NB4 (cell line): ENCODE results near the gene OLFML2A.

Experiments
- DNase-seq: peaks from one replicate; pipeline ENCODE4 v3.0.0; 2010; ENCODE audit warnings: low read depth
- H3K4me3 ChIP-seq: one replicate; pipeline ENCODE4 v1.5.1; 2011; ENCODE audit warnings: mild to moderate bottlenecking, low read depth, low read length, moderate library complexity
- MYC ChIP-seq: IDR thresholded peaks from 2 replicates; pipeline ENCODE4 v1.6.1; 2011; ENCODE audit warnings: low read depth, low read length
- POLR2A ChIP-seq: IDR thresholded peaks from 2 replicates; pipeline ENCODE4 v1.6.1; 2011; ENCODE audit warnings: mild to moderate bottlenecking; ENCODE audit not compliant: insufficient read length; ENCODE audit errors: extremely low read depth
- TF ChIP-seq, protein P1 (sequence below): IDR thresholded peaks from one replicate; pipeline ENCODE4 v1.5.1; 2012; ENCODE audit warnings: low read depth, low read length
- TF ChIP-seq, protein P2 (sequence below): IDR thresholded peaks from 2 replicates; pipeline ENCODE4 v1.6.1; 2011; ENCODE audit warnings: low read depth, low read length

OLFML2A gene

DNA sequence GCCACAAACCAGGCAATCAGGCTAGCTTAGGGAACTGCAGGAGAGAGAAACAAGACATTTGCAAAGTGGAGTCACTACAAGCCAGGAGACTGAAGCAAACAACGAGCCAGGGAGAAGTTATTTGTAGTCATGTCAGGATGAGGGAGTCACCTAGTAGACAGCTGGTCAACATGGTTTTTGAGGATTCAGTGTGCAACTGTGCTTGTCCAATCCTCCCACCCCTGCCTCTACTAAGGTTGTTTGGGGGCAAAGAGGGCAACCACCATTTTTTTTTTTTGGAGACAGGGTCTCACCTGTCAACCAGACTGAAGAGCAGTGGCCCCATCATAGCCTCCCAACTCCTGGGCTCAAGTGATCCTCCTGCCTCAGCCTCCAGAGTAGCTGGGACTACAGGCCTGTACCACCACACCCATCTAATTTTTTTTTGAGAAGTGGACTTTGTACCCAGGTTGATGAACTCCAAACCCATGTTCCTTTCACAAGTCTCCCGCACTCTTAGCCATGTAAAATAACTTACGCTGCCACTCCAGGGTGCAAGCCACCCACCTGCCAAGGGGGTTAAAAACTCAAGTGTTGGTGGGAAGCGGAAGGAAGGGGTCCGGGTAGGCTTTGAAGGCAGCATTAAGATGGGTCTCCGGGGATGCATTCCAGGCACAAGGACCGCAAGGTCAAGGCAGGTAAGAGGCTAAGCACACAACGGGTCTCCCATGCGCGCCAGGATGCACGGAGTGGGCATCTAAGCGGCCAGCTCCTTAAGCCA is 83.8 kb downstream of the OLFML2A start:
- no peak for TF ChIP-seq POLR2A
- TF ChIP-seq MYC, result no peak
- TF ChIP-seq, protein P1, sequence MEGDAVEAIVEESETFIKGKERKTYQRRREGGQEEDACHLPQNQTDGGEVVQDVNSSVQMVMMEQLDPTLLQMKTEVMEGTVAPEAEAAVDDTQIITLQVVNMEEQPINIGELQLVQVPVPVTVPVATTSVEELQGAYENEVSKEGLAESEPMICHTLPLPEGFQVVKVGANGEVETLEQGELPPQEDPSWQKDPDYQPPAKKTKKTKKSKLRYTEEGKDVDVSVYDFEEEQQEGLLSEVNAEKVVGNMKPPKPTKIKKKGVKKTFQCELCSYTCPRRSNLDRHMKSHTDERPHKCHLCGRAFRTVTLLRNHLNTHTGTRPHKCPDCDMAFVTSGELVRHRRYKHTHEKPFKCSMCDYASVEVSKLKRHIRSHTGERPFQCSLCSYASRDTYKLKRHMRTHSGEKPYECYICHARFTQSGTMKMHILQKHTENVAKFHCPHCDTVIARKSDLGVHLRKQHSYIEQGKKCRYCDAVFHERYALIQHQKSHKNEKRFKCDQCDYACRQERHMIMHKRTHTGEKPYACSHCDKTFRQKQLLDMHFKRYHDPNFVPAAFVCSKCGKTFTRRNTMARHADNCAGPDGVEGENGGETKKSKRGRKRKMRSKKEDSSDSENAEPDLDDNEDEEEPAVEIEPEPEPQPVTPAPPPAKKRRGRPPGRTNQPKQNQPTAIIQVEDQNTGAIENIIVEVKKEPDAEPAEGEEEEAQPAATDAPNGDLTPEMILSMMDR, result no peak
- TF ChIP-seq, protein P2, sequence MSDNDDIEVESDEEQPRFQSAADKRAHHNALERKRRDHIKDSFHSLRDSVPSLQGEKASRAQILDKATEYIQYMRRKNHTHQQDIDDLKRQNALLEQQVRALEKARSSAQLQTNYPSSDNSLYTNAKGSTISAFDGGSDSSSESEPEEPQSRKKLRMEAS, result no peak
- peak; percentile 19 for DNase-seq
- H3K4me3 ChIP-seq, result peak overlapping the region; percentile 100

DNA sequence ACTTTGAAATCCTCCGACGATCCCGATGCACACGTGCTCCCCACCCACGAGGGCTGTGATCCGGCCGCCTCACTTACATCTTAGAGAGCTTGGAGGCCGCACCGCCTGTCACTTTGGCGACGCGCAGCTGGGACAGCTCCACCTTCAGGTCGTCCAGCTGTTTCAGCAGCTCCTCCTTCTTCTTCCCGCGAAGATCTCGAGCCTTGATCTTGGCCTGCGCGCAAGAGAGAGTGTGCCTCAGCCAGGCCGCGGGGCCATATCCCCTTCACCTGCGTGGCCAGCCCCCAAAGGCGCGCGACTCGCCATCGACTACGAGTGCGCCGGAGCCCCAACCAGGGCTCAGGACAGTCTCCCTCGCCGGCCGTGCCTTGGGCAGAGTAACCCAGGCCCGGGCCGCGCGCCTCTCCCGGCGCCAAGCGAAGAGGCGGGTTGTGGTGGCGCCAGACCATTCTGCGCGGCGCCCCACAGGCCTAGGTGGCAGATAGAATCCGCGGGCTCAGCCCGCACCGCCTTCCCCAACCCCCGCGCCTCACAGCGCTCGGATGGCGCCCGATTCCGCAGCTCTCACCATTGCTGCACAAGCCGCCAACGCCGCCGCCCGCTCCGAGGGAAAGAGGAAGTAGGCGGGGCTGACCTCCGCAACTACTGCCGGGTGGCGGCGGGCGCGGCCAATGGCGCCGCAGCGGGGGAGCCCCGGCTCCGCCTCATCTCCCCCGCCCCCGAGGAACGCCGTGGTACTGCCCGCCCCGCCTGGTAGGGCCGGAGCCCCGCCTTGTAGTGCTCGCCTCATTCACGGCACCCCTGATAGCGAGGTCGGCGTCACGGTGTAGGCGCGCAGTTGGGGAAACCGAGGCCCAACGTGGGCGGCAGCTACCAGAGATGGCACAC is 84.7 kb downstream of the OLFML2A start, which contains the start of the genes ARPC5L and RPL35:
TSS of gene ARPC5L (plus strand) at position 789 of the 888 bp plus-strand sequence. CDS start 7,161 bp downstream, outside the sequence.
TSS of gene RPL35 (minus strand) at position 616 of the 888 bp plus-strand sequence. CDS start at position 571, 45 bp downstream.
- TF ChIP-seq, protein P2, result peak; percentile 74
- TF ChIP-seq POLR2A (peak; percentile 96), MYC (peak; percentile 87)
- TF ChIP-seq, protein P1, result no peak
- peak within 1 kb of the TSS; percentile 100 for H3K4me3 ChIP-seq
- peak; percentile 96 for DNase-seq

DNA sequence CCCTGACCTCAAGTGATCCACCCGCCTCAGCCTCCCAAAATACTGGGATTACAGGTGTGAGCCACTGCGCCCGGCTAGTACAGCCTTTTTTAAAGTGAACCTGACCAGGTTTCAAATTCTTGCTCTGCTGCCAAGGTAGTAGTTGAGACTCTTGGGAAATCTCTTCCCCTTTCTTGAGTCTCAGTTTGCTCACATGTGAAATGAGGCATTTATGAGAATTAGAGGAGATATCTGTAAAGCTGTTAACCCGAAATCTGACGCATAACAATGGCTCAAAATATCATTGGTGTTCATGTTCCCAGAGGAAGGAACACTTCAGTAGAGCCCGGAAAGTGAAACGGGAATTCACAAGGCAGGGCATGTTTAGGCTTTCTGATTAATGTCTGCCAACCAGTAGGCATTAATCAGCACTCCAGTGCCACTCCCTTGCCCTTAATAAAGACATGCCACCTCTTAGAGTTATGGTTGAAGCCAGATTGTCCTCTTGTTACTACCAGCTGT is 86.5 kb downstream of the OLFML2A start:
- TF ChIP-seq, protein P2, result no peak
- TF ChIP-seq MYC (no peak), POLR2A (no peak)
- TF ChIP-seq, protein P1, result no peak
- no peak overlapping the region for H3K4me3 ChIP-seq
- DNase-seq, result no peak
